SK-N-SH (cell line): Measurements from ENCODE around the gene CREBRF. TPM values are rescaled to one million over a fixed set of nuclear protein-coding genes. Genes with fewer than 3 reads are reported as not detected.

Source experiments
- CTCF ChIA-PET: fragments of 300-600, 350-600 bp; formaldehyde crosslinking; extraction: SDS; loops from one replicate; lab custom pipeline; 2021; lab: Yijun Ruan, JAX
- POLR2A ChIA-PET: fragments of 350-600 bp; sonication (Branson Sonifier 250); formaldehyde crosslinking; extraction: SDS; loops from one replicate; lab custom pipeline; 2020; ENCODE audit warnings: antibody characterized with exemption, inconsistent platforms; lab: Yijun Ruan, JAX
- DNase-seq: peaks from one replicate; pipeline ENCODE4 v3.0.0; 2012
- H2AFZ ChIP-seq: fragments of 200-600 bp; sonication (generic); 2 replicates; pipeline ENCODE4 v1.8.1; 2016; ENCODE audit warnings: antibody characterized with exemption, mild to moderate bottlenecking, low read depth
- H3F3A ChIP-seq: fragments of 200-600 bp; sonication (generic); replicated peaks from 2 replicates; pipeline ENCODE3; 2016; ENCODE audit warnings: antibody characterized with exemption, mild to moderate bottlenecking; ENCODE audit not compliant: insufficient read depth
- H3K27ac ChIP-seq, 2 experiments: fragments of 200-500 bp in 1 of 2; fragments of 200-600 bp in 1 of 2; sonication (Bioruptor generic) in 1 of 2; sonication (generic), shearing (Covaris generic) in 1 of 2; 2 replicates each; pipeline versions ENCODE4 v1.5.1 to v1.6.1; 2014 to 2016; ENCODE audit warnings: low read depth in 2 of 2, inconsistent platforms in 1 of 2, low read length in 1 of 2, mild to moderate bottlenecking in 1 of 2, mixed read lengths in 1 of 2
- H3K27me3 ChIP-seq: fragments of 200-600 bp; sonication (generic), shearing (Covaris generic); 2 replicates; pipeline ENCODE4 v1.6.1; 2016; ENCODE audit warnings: mixed run types; ENCODE audit not compliant: insufficient read depth
- H3K36me3 ChIP-seq, 2 experiments: fragments of 200-500 bp in 1 of 2; fragments of 200-600 bp in 1 of 2; sonication (Bioruptor generic) in 1 of 2; sonication (generic) in 1 of 2; replicated peaks in 1 of 2; 2 replicates each; pipeline versions ENCODE3 to v1.5.1; 2014 to 2016; ENCODE audit warnings: low read length in 1 of 2, mild to moderate bottlenecking in 1 of 2; ENCODE audit not compliant: insufficient read depth in 2 of 2, control insufficient read depth in 1 of 2
- H3K4me1 ChIP-seq, 2 experiments: fragments of 200-500 bp in 1 of 2; fragments of 200-600 bp in 1 of 2; sonication (Bioruptor generic) in 1 of 2; sonication (generic), shearing (Covaris generic) in 1 of 2; 2 replicates each; pipeline versions ENCODE4 v1.5.1 to v1.6.1; 2014 to 2016; ENCODE audit warnings: low read depth in 1 of 2, low read length in 1 of 2, mixed run types in 1 of 2; ENCODE audit not compliant: insufficient read depth in 2 of 2, control insufficient read depth in 1 of 2
- H3K4me2 ChIP-seq: fragments of 200-600 bp; sonication (generic), shearing (Covaris generic); 2 replicates; pipeline ENCODE4 v1.6.1; 2017; ENCODE audit warnings: mixed run types
- H3K4me3 ChIP-seq, 2 experiments: fragments of 200-500 bp in 1 of 2; fragments of 200-600 bp in 1 of 2; sonication (Bioruptor generic) in 1 of 2; sonication (generic), shearing (Covaris generic) in 1 of 2; 2 replicates each; pipeline versions ENCODE4 v1.5.1 to v1.8.1; 2014 to 2016; ENCODE audit warnings: low read depth in 2 of 2, inconsistent platforms in 1 of 2, low read length in 1 of 2, mild to moderate bottlenecking in 1 of 2, mixed read lengths in 1 of 2, moderate library complexity in 1 of 2
- H3K79me2 ChIP-seq: fragments of 200-600 bp; sonication (generic); 2 replicates; pipeline ENCODE4 v1.8.1; 2017; ENCODE audit warnings: mild to moderate bottlenecking; ENCODE audit not compliant: insufficient read depth
- H3K9ac ChIP-seq: fragments of 200-600 bp; sonication (generic); 2 replicates; pipeline ENCODE4 v1.6.1; 2017; ENCODE audit warnings: mixed run types
- H3K9me2 ChIP-seq: fragments of 200-600 bp; sonication (generic); 2 replicates; pipeline ENCODE4 v1.6.1; 2017; ENCODE audit warnings: mixed run types
- H3K9me3 ChIP-seq: fragments of 200-600 bp; sonication (generic); 2 replicates; pipeline ENCODE4 v1.6.1; 2017; ENCODE audit warnings: mixed run types, mild to moderate bottlenecking, moderate library complexity
- H4K20me1 ChIP-seq: fragments of 200-600 bp; sonication (generic); 2 replicates; pipeline ENCODE4 v1.6.1; 2017; ENCODE audit warnings: mild to moderate bottlenecking, mixed run types; ENCODE audit not compliant: insufficient read depth
- CHD2 ChIP-seq: fragments of 150-350 bp; IDR thresholded peaks from 2 replicates; pipeline ENCODE4 v1.6.1; 2018; ENCODE audit warnings: low read length; ENCODE audit not compliant: partially characterized antibody
- EP300 ChIP-seq, 2 experiments: IDR thresholded peaks; 2 replicates each; pipeline versions ENCODE4 v1.4.0 to v1.6.1; 2012; ENCODE audit warnings: borderline replicate concordance in 1 of 2, low read depth in 1 of 2, low read length in 1 of 2
- EZH2phosphoT487 ChIP-seq: fragments of 200-600 bp; sonication (generic); IDR thresholded peaks from 2 replicates; pipeline ENCODE4 v1.6.1; 2017; ENCODE audit warnings: low read depth, mixed run types, mild to moderate bottlenecking, antibody characterized with exemption, moderate library complexity, borderline replicate concordance
- FOSL2 ChIP-seq: IDR thresholded peaks from 2 replicates; pipeline ENCODE4 v1.4.0; 2012; ENCODE audit warnings: low read depth, mild to moderate bottlenecking, moderate library complexity, borderline replicate concordance
- FOXJ3 ChIP-seq: sonication (generic); formaldehyde crosslinking; IDR thresholded peaks from 2 replicates; pipeline ENCODE4 v1.5.1; 2020; ENCODE audit warnings: mild to moderate bottlenecking, missing genetic modification reagents
- JUND ChIP-seq: IDR thresholded peaks from 2 replicates; pipeline ENCODE4 v1.4.0; 2012
- MXI1 ChIP-seq: IDR thresholded peaks from 2 replicates; pipeline ENCODE4 v1.6.1; 2012; ENCODE audit warnings: mild to moderate bottlenecking, low read depth, low read length, improper control_type of control experiment
- NFIC ChIP-seq: IDR thresholded peaks from 2 replicates; pipeline ENCODE4 v1.4.0; 2012; ENCODE audit warnings: borderline replicate concordance
- NRF1 ChIP-seq: IDR thresholded peaks from 2 replicates; pipeline ENCODE4 v1.6.1; 2012; ENCODE audit warnings: low read depth, mild to moderate bottlenecking, low read length
- POLR2AphosphoS5 ChIP-seq: IDR thresholded peaks from 2 replicates; pipeline ENCODE4 v1.6.1; 2012; ENCODE audit warnings: low read depth, low read length
- RAD21 ChIP-seq: IDR thresholded peaks from 2 replicates; pipeline ENCODE4 v1.6.1; 2012; ENCODE audit warnings: mild to moderate bottlenecking, low read length
- RXRA ChIP-seq: IDR thresholded peaks from 2 replicates; pipeline ENCODE4 v1.4.0; 2012; ENCODE audit warnings: low read depth, mild to moderate bottlenecking, borderline replicate concordance
- SMC3 ChIP-seq: IDR thresholded peaks from 2 replicates; pipeline ENCODE4 v1.6.1; 2012; ENCODE audit warnings: low read depth, low read length, improper control_type of control experiment
- TAF1 ChIP-seq: IDR thresholded peaks from 2 replicates; pipeline ENCODE4 v1.6.1; 2012; ENCODE audit warnings: low read depth, mild to moderate bottlenecking, low read length, moderate library complexity, borderline replicate concordance
- TEAD4 ChIP-seq: IDR thresholded peaks from 2 replicates; pipeline ENCODE4 v1.4.0; 2012; ENCODE audit warnings: mild to moderate bottlenecking, borderline replicate concordance; ENCODE audit not compliant: insufficient read depth
- YY1 ChIP-seq: IDR thresholded peaks from 2 replicates; pipeline ENCODE4 v1.4.0; 2012; ENCODE audit warnings: low read depth, mild to moderate bottlenecking
- WGBS: methylation state at CpG from one replicate; pipeline ENCODE4 v1.1.6; 2017; ENCODE audit warnings: low lambda C conversion rate; 5-methylcytosine and 5-hydroxymethylcytosine counted together
- polyA plus RNA-seq, 3 experiments: library from polyadenylated mRNA; depleted of rRNA; stranded (reverse); fragments of >200 nt; gene quantifications; 2 replicates each; pipeline ENCODE4 v1.2.3, GENCODE V29; 2012
- small RNA-seq, 7 experiments: library from RNA; depleted of rRNA; stranded (forward); fragments of <200 nt; gene quantifications; one replicate each; pipeline ENCODE3, GENCODE V24; 2012
- TF ChIP-seq, protein P1 (sequence below): IDR thresholded peaks from 2 replicates; pipeline ENCODE4; 2012
- TF ChIP-seq, protein P2 (sequence below): IDR thresholded peaks from 2 replicates; pipeline ENCODE4 v1.4.0; 2012; ENCODE audit warnings: low read depth
- TF ChIP-seq, protein P3 (sequence below): fragments of 150-350 bp; IDR thresholded peaks from 2 replicates; pipeline ENCODE4 v1.6.1; 2016; ENCODE audit warnings: mild to moderate bottlenecking, low read depth, low read length

The CREBRF gene
- polyA plus RNA-seq, 1 of the 3 experiments (the other 2 are of a cell fraction), result 2.4 TPM

DNA sequence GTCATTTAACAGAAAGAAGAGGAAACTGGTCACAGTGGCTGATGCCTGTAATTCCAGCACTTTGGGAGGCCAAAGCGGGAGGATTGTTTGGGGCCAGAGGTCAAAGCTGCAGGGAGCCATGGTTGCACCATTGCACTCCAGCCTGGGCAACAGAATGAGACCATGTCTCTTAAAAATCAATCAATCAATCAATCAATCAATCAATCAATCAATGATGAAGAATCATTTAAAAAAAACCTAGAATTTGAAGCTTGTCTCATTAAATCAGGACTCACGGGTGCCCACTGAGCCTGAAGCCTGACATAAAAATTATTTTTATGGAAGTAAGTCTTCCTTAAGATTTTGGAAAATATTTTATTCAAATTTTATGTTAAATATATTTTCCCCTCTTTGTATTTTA, 132.1 kb downstream of the CREBRF start:
- Histone ChIP-seq H3K79me2 (no peaks in the 10 kb centered on the region), H3K27me3 (peaks cover 21% of the 10 kb centered on the region; the same call in 1 of the 2 replicates), H3K9ac (no peak overlapping the region), H3F3A (no peaks in the 10 kb centered on the region), H3K4me2 (no peak overlapping the region), H3K27ac (no peak overlapping the region), H3K4me3 (no peak overlapping the region), H3K36me3 (no peaks in the 10 kb centered on the region), H3K9me3 (no peaks in the 10 kb centered on the region)
- ChIA-PET POLR2A (no interaction called here), CTCF (interaction anchor here (1.0 kb wide), 1 partner anchor 8 kb away, joined by 5 read pairs; no protein-coding TSS in a partner anchor)
- no peak for DNase-seq
- WGBS, result 35% methylated on average over 2 of the region's 2 CpGs
- TF ChIP-seq YY1 (no peak), JUND (no peak), MXI1 (no peak), TEAD4 (no peak), EP300 (IDR thresholded peaks at IDR 0.05; ENCODE audit: borderline replicate concordance in 1 of 2, low read depth in 1 of 2, low read length in 1 of 2) (no peak), CHD2 (no peak), FOXJ3 (CRISPR knock-in tag) (no peak), EZH2phosphoT487 (no peak), TAF1 (no peak), SMC3 (no peak), RAD21 (no peak), POLR2AphosphoS5 (no peak), RXRA (no peak), NRF1 (no peak), FOSL2 (no peak), NFIC (no peak)
- TF ChIP-seq, protein P1, sequence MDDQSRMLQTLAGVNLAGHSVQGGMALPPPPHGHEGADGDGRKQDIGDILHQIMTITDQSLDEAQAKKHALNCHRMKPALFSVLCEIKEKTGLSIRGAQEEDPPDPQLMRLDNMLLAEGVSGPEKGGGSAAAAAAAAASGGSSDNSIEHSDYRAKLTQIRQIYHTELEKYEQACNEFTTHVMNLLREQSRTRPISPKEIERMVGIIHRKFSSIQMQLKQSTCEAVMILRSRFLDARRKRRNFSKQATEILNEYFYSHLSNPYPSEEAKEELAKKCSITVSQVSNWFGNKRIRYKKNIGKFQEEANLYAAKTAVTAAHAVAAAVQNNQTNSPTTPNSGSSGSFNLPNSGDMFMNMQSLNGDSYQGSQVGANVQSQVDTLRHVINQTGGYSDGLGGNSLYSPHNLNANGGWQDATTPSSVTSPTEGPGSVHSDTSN, result no peak
- TF ChIP-seq, protein P2, sequence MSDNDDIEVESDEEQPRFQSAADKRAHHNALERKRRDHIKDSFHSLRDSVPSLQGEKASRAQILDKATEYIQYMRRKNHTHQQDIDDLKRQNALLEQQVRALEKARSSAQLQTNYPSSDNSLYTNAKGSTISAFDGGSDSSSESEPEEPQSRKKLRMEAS, result no peak
- TF ChIP-seq, protein P3, sequence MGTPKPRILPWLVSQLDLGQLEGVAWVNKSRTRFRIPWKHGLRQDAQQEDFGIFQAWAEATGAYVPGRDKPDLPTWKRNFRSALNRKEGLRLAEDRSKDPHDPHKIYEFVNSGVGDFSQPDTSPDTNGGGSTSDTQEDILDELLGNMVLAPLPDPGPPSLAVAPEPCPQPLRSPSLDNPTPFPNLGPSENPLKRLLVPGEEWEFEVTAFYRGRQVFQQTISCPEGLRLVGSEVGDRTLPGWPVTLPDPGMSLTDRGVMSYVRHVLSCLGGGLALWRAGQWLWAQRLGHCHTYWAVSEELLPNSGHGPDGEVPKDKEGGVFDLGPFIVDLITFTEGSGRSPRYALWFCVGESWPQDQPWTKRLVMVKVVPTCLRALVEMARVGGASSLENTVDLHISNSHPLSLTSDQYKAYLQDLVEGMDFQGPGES, result no peak
- TF ChIP-seq, all 33 proteins: peak for 0
- Histone ChIP-seq H2AFZ (no peak overlapping the region), H3K4me1 (no peaks in the 10 kb centered on the region), H3K9me2 (no peaks in the 10 kb centered on the region), H4K20me1 (no peaks in the 10 kb centered on the region)

Small RNA genes within 50 kb of the gene (small RNA-seq; reads per million reads assigned to genes)
- gene RF00019 (0 reads per million in 7 experiments), gene SNORA74B (16.4 to 2,433 (median 56.0) reads per million in 7 experiments)

Other genes starting within 250 kb of the CREBRF start
- 101 and 111 TPM in 2 replicates for gene ERGIC1, start 222.1 kb upstream of the CREBRF start, polyA plus RNA-seq (2012; rRNA removed)
- 193 and 212 TPM in 2 replicates for gene RPL26L1, start 96.9 kb upstream of the CREBRF start, polyA plus RNA-seq (2012; rRNA removed)
- gene ATP6V0E1, start 72.6 kb upstream of the CREBRF start, polyA plus RNA-seq (2012; rRNA removed), result 215 and 243 TPM in 2 replicates
- gene BNIP1, start 88.2 kb downstream of the CREBRF start, polyA plus RNA-seq (2012; rRNA removed), result 16.7 and 21.1 TPM in 2 replicates
- gene NKX2-5, start 178.9 kb downstream of the CREBRF start, polyA plus RNA-seq (2012; rRNA removed), result not detected in 2 replicates